ENCODE measurements around the gene G6PC1.

DNA sequence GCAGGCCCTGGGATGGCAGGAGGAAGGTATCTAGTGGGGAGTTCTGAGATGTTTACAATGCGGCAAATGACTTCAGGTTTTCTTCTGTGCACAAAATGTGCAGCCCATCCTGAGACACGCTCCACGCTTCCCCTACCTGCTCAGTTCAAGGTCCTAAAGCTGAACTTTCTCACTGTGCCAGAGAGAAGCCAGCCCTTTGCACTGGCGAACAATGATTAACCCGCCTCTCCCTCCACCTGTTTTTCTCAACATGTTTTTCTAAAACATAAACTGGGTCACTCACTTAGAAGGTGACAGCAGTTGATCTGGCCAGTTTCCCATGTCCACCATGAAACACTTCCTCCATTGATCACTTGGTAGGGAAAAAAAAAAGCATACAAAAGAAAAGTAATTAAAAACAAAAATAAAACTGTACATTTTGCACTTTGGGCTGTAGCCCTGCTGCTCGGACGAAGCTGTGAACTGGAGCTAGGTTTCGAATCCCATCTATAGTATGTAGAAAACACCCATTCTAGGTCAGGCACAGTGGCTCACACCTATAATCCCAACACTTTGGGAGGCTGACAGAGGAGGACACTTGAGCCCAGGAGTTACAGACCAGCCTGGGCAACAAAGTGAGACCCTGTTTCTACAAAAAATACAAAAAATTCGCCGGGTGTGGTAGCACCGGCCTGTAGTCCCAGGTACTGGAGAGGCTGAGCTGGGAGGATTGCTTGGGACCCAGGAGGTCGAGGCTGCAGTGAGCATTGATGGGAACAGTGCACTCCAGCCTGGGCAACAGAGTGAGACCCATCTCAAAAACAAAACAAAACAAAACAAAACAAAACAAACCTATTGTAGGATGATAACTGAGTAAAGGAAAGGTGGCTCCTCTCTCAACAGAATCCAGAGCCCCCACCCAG lies 6.1 kb upstream of the G6PC1 start:
- TF ChIP-seq, protein P1, sequence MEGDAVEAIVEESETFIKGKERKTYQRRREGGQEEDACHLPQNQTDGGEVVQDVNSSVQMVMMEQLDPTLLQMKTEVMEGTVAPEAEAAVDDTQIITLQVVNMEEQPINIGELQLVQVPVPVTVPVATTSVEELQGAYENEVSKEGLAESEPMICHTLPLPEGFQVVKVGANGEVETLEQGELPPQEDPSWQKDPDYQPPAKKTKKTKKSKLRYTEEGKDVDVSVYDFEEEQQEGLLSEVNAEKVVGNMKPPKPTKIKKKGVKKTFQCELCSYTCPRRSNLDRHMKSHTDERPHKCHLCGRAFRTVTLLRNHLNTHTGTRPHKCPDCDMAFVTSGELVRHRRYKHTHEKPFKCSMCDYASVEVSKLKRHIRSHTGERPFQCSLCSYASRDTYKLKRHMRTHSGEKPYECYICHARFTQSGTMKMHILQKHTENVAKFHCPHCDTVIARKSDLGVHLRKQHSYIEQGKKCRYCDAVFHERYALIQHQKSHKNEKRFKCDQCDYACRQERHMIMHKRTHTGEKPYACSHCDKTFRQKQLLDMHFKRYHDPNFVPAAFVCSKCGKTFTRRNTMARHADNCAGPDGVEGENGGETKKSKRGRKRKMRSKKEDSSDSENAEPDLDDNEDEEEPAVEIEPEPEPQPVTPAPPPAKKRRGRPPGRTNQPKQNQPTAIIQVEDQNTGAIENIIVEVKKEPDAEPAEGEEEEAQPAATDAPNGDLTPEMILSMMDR (IDR thresholded peaks at IDR 0.05; ENCODE audit: borderline replicate concordance, extremely low read depth, low read length, poor library complexity, severe bottlenecking) = no peak
- TF ChIP-seq EZH2 (IDR thresholded peaks at IDR 0.05; ENCODE audit: borderline replicate concordance, low read depth, low read length, severe bottlenecking) = no peak

Measured in DND-41 (cell line).